A549 (cell line): Measurements from ENCODE around the gene BMP3. TPM values are rescaled to one million over a fixed set of nuclear protein-coding genes. Genes with fewer than 3 reads are reported as not detected.

Experiments used
- ATAC-seq, 2 experiments: fragments of 200-7000 bp in 1 of 2; fragments of >200 bp in 1 of 2; cut with Nextera tagmentation in 1 of 2; cut with Tn5 transposase in 1 of 2; 3 replicates each; pipeline versions ENCODE4 v1.8.0 to v1.9.1; 2018 to 2020; ENCODE audit warnings: mild to moderate bottlenecking in 1 of 2, moderate library complexity in 1 of 2
- CTCF ChIA-PET: fragments of 300-600 bp; sonication (Branson Sonifier 250); formaldehyde crosslinking; extraction: SDS; loops from one replicate; lab custom pipeline; 2021; ENCODE audit warnings: antibody characterized with exemption, inconsistent platforms; lab: Yijun Ruan, JAX
- POLR2A ChIA-PET: fragments of 350-600 bp; formaldehyde crosslinking; extraction: SDS; loops from one replicate; lab custom pipeline; 2021; ENCODE audit warnings: antibody characterized with exemption, inconsistent platforms; lab: Yijun Ruan, JAX
- DNase-seq, 2 experiments: peaks; one replicate each; pipeline versions ENCODE4 v3.0.0 to v3.0.0-alpha.2; 2011 to 2016; ENCODE audit warnings: low read depth in 1 of 2, low spot score in 1 of 2
- FAIRE-seq: peaks from 2 replicates; lab custom pipeline; 2011; peaks lifted over from hg19 to GRCh38; lab: Jason Lieb, UNC
- H3K27ac ChIP-seq, 2 experiments: fragments of >200 bp; sonication (Bioruptor Twin); formaldehyde crosslinking; 3 replicates each; pipeline ENCODE4 v1.5.1; 2016 to 2017
- H3K4me1 ChIP-seq: fragments of >200 bp; sonication (Bioruptor Twin); formaldehyde crosslinking; 3 replicates; pipeline ENCODE4 v1.6.1; 2016
- H3K4me2 ChIP-seq: fragments of >200 bp; sonication (Bioruptor Twin); formaldehyde crosslinking; 3 replicates; pipeline ENCODE4 v1.6.1; 2016
- H3K4me3 ChIP-seq: fragments of >200 bp; sonication (Bioruptor Twin); formaldehyde crosslinking; 3 replicates; pipeline ENCODE4 v1.5.1; 2016
- H3K9me3 ChIP-seq: fragments of >200 bp; sonication (Bioruptor Twin); formaldehyde crosslinking; 3 replicates; pipeline ENCODE4 v1.6.1; 2016
- BHLHE40 ChIP-seq: IDR thresholded peaks from 2 replicates; pipeline ENCODE4 v1.6.1; 2012; ENCODE audit warnings: low read depth, low read length, inconsistent platforms
- CBX2 ChIP-seq: fragments of 200-600 bp; sonication (generic); IDR thresholded peaks from 2 replicates; pipeline ENCODE4 v1.6.1; 2016; ENCODE audit warnings: low read depth, mild to moderate bottlenecking, borderline replicate concordance
- CBX8 ChIP-seq: fragments of 200-600 bp; sonication (generic); IDR thresholded peaks from 2 replicates; pipeline ENCODE4 v1.6.1; 2016
- CHD4 ChIP-seq: fragments of 200-600 bp; sonication (generic); IDR thresholded peaks from 2 replicates; pipeline ENCODE4 v1.6.1; 2016; ENCODE audit warnings: antibody characterized with exemption, mild to moderate bottlenecking, borderline replicate concordance
- CTCF ChIP-seq: fragments of >200 bp; sonication (Bioruptor Twin); formaldehyde crosslinking; IDR thresholded peaks from 3 replicates; pipeline ENCODE4 v1.5.1; 2016
- E2F6 ChIP-seq: IDR thresholded peaks from 2 replicates; pipeline ENCODE4 v1.6.1; 2012; ENCODE audit warnings: low read depth, borderline replicate concordance
- EHF ChIP-seq: fragments of 250-450 bp; sonication (Bioruptor Pico); IDR thresholded peaks from 2 replicates; pipeline ENCODE4 v1.5.0; 2020; ENCODE audit warnings: mild to moderate bottlenecking
- HEYL ChIP-seq: fragments of 250-450 bp; sonication (Bioruptor Pico); IDR thresholded peaks from 2 replicates; pipeline ENCODE4 v1.8.0; 2021; ENCODE audit warnings: mild to moderate bottlenecking, moderate library complexity
- HMGXB4 ChIP-seq: fragments of 250-450 bp; sonication (Bioruptor Pico); IDR thresholded peaks from 2 replicates; pipeline ENCODE4 v1.5.0; 2021; ENCODE audit warnings: mild to moderate bottlenecking, moderate library complexity, borderline replicate concordance
- HOXB5 ChIP-seq: fragments of 250-450 bp; sonication (Bioruptor Pico); IDR thresholded peaks from 2 replicates; pipeline ENCODE4 v1.5.0; 2020; ENCODE audit warnings: mild to moderate bottlenecking, moderate library complexity
- JUN ChIP-seq, 2 experiments: fragments of >200 bp; sonication (Bioruptor Twin); formaldehyde crosslinking; IDR thresholded peaks; 2 replicates in 1 of 2; 3 replicates in 1 of 2; pipeline ENCODE4 v1.6.1; 2016 to 2017
- KDM1A ChIP-seq: fragments of 200-600 bp; sonication (generic); IDR thresholded peaks from 2 replicates; pipeline ENCODE4 v1.6.1; 2016; ENCODE audit warnings: low read depth, mild to moderate bottlenecking
- KDM5A ChIP-seq: fragments of 200-600 bp; sonication (generic); IDR thresholded peaks from 2 replicates; pipeline ENCODE4 v1.6.1; 2016; ENCODE audit warnings: antibody characterized with exemption, mild to moderate bottlenecking
- MAZ ChIP-seq: fragments of 150-350 bp; IDR thresholded peaks from 2 replicates; pipeline ENCODE4 v1.6.1; 2014; ENCODE audit warnings: antibody characterized with exemption, low read depth, low read length, borderline replicate concordance
- NFE2L2 ChIP-seq: fragments of 150-350 bp; conservative IDR thresholded peaks from 2 replicates; pipeline ENCODE4 v1.6.1; 2014; ENCODE audit warnings: low read length
- NPAS2 ChIP-seq: fragments of 250-450 bp; sonication (Bioruptor Pico); IDR thresholded peaks from 2 replicates; pipeline ENCODE4 v1.8.0; 2022; ENCODE audit warnings: mild to moderate bottlenecking, moderate library complexity, borderline replicate concordance
- PBX3 ChIP-seq: IDR thresholded peaks from 2 replicates; pipeline ENCODE4 v1.6.1; 2012
- PHF8 ChIP-seq: fragments of 200-600 bp; sonication (generic); IDR thresholded peaks from 2 replicates; pipeline ENCODE4 v1.6.1; 2016; ENCODE audit warnings: low read depth, mild to moderate bottlenecking, antibody characterized with exemption, moderate library complexity, borderline replicate concordance
- POLR2AphosphoS2 ChIP-seq: conservative IDR thresholded peaks from 2 replicates; pipeline ENCODE4 v1.6.1; 2012; ENCODE audit warnings: low read length, improper control_type of control experiment, inconsistent platforms
- RAD21 ChIP-seq, 2 experiments: fragments of >200 bp in 1 of 2; sonication (Bioruptor Twin) in 1 of 2; formaldehyde crosslinking in 1 of 2; IDR thresholded peaks in 1 of 2; conservative IDR thresholded peaks in 1 of 2; 2 replicates in 1 of 2; 3 replicates in 1 of 2; pipeline ENCODE4 v1.6.1; 2012 to 2018; ENCODE audit warnings: inconsistent platforms in 1 of 2
- REST ChIP-seq: fragments of 200-600 bp; sonication (generic); IDR thresholded peaks from 2 replicates; pipeline ENCODE4 v1.6.1; 2016; ENCODE audit warnings: antibody characterized with exemption, mild to moderate bottlenecking, moderate library complexity
- RFX5 ChIP-seq: fragments of 450-650 bp; IDR thresholded peaks from 2 replicates; pipeline ENCODE4 v1.7.1; 2014; ENCODE audit warnings: antibody characterized with exemption, mild to moderate bottlenecking, moderate library complexity
- ZC3H11A ChIP-seq: fragments of 450-650 bp; IDR thresholded peaks from 2 replicates; pipeline ENCODE4 v1.6.1; 2014; ENCODE audit warnings: antibody characterized with exemption, mild to moderate bottlenecking
- WGBS: methylation state at CpG from one replicate; pipeline ENCODE4 v1.1.6; 2017; ENCODE audit errors: missing lambda C conversion rate; 5-methylcytosine and 5-hydroxymethylcytosine counted together
- polyA plus RNA-seq, 4 experiments: library from polyadenylated mRNA; depleted of rRNA in 3 of 4; stranded (reverse); fragments of >200 nt; fragmentation: RNase III in 1 of 4; extraction: RNeasy Plus Mini Kit Qiagen cat#74134 plus additional on column Dnase treatment in 1 of 4; gene quantifications; 2 replicates in 3 of 4; 3 replicates in 1 of 4; pipeline ENCODE4 v1.2.3, GENCODE V29; 2011 to 2017

The BMP3 gene
- polyA plus RNA-seq, 2 of the 4 experiments (the other 2 are of a cell fraction): not detected

GRCh38 chr4:81081156-81081555 is 50.6 kb downstream of the BMP3 start (continued):
- no peak for TF ChIP-seq CBX2
- TF ChIP-seq CHD4: no peak
- no peak for TF ChIP-seq ZC3H11A
- no peak for TF ChIP-seq HOXB5
- TF ChIP-seq KDM1A: no peak
- TF ChIP-seq, all 56 proteins: peak for 0

GRCh38 chr4:81084029-81084428 is 53.5 kb downstream of the BMP3 start:
- FAIRE-seq: no peak
- Histone ChIP-seq H3K4me2 (no peak overlapping the region), H3K27ac (no peak overlapping the region), H3K9me3 (no peaks in the 10 kb centered on the region), H3K4me1 (no peaks in the 10 kb centered on the region), H3K4me3 (no peak overlapping the region)
- peak in 1 of 2 experiments; percentile 62; a peak in 2 of 6 replicates for ATAC-seq
- peak in 1 of 2 experiments; percentile 10 for DNase-seq
- TF ChIP-seq RAD21 (conservative IDR thresholded peaks at IDR 0.05 in 1 of 2, IDR thresholded peaks at IDR 0.05 in 1 of 2) (peak in 1 of 2 experiments; percentile 29; a peak in 2 of 5 replicates), RFX5 (no peak)
- CTCF ChIA-PET: interaction anchor here (1.1 to 3.2 kb wide), 3 partner anchors 14 to 268 kb away, joined by 4 to 9 read pairs (median 5); no protein-coding TSS in a partner anchor
- POLR2A ChIA-PET: no interaction called here

GRCh38 chr4:81084634-81085033 is 54.1 kb downstream of the BMP3 start:
- Histone ChIP-seq H3K4me2 (no peak overlapping the region), H3K27ac (no peak overlapping the region), H3K9me3 (no peaks in the 10 kb centered on the region), H3K4me3 (no peak overlapping the region), H3K4me1 (no peaks in the 10 kb centered on the region)
- ChIA-PET CTCF (interaction anchor here (2.1 to 3.2 kb wide), 2 partner anchors 15 to 267 kb away, joined by 5 to 9 read pairs; no protein-coding TSS in a partner anchor), POLR2A (no interaction called here)
- TF ChIP-seq CBX8 (no peak), MAZ (no peak), KDM5A (no peak), PHF8 (no peak), RAD21 (conservative IDR thresholded peaks at IDR 0.05 in 1 of 2, IDR thresholded peaks at IDR 0.05 in 1 of 2) (no peak), HOXB5 (no peak), BHLHE40 (no peak), PBX3 (no peak), CBX2 (no peak)
- no peak for FAIRE-seq
- WGBS: 80% methylated on average over 3 of the region's 3 CpGs
- no peak for ATAC-seq
- no peak for DNase-seq

- H3K27ac ChIP-seq: no peak overlapping the region
- no peak overlapping the region for H3K4me3 ChIP-seq
- no peaks in the 10 kb centered on the region for H3K9me3 ChIP-seq
- H3K4me1 ChIP-seq: no peaks in the 10 kb centered on the region
- ChIA-PET CTCF (interaction anchor here (3.2 kb wide), 1 partner anchor 15 kb away, joined by 9 read pairs; no protein-coding TSS in a partner anchor), POLR2A (no interaction called here)
- WGBS: 51% methylated on average over 3 of the region's 3 CpGs
- FAIRE-seq (no peak), ATAC-seq (no peak), DNase-seq (no peak)
- no peak overlapping the region for H3K4me2 ChIP-seq
- TF ChIP-seq REST (no peak), JUN (IDR thresholded peaks at IDR 0.05) (no peak), RFX5 (no peak), POLR2AphosphoS2 (no peak), HEYL (no peak), CTCF (no peak), EHF (CRISPR knock-in tag) (no peak), NPAS2 (CRISPR knock-in tag) (no peak), HMGXB4 (CRISPR knock-in tag) (no peak), E2F6 (no peak), NFE2L2 (no peak)
Measured at GRCh38 chr4:81085291-81085690, 54.8 kb downstream of the BMP3 start.
